ENCODE data around the gene ZNF407. TPM values are rescaled to one million over a fixed set of nuclear protein-coding genes. Genes with fewer than 3 reads are reported as not detected.
A peak's percentile ranks its signal among the peaks of the same experiment; 100 is the strongest.

The ZNF407 gene
- total and polyA plus RNA-seq, 2 of the 13 experiments (the other 11 are each of a cell fraction or from before 2014, with no cell fraction given), result 2.3 to 8.7 TPM

- TF ChIP-seq RAD51 (IDR thresholded peaks at IDR 0.05; ENCODE audit: borderline replicate concordance) (no peak), ZNF773 (CRISPR knock-in tag; IDR thresholded peaks at IDR 0.05; ENCODE audit: borderline replicate concordance) (no peak), ZNF772 (CRISPR knock-in tag; IDR thresholded peaks at IDR 0.05) (no peak), ZNF275 (CRISPR knock-in tag; IDR thresholded peaks at IDR 0.05; ENCODE audit: borderline replicate concordance) (no peak), SMARCC2 (IDR thresholded peaks at IDR 0.05) (no peak), AHDC1 (CRISPR knock-in tag; IDR thresholded peaks at IDR 0.05; ENCODE audit: borderline replicate concordance) (no peak), ZNF362 (CRISPR knock-in tag; IDR thresholded peaks at IDR 0.05; ENCODE audit: borderline replicate concordance) (peak; percentile 33; the same call in 1 of the 2 replicates), ZNF691 (CRISPR knock-in tag; IDR thresholded peaks at IDR 0.05; ENCODE audit: borderline replicate concordance, low read depth) (no peak), ZMAT3 (CRISPR knock-in tag; conservative IDR thresholded peaks at IDR 0.05) (0 out of 2 replicates have a peak, but pooled peaks have one; percentile 45), CENPX (CRISPR knock-in tag; IDR thresholded peaks at IDR 0.05) (no peak), BATF2 (CRISPR knock-in tag; IDR thresholded peaks at IDR 0.05) (no peak), RBFOX2 (IDR thresholded peaks at IDR 0.05; ENCODE audit: low read depth, low read length) (0 out of 2 replicates have a peak, but pooled peaks have one; percentile 23), NR2F1 (CRISPR knock-in tag; IDR thresholded peaks at IDR 0.05) (no peak), RXRA (CRISPR knock-in tag; IDR thresholded peaks at IDR 0.05) (no peak), NPAS2 (CRISPR knock-in tag; IDR thresholded peaks at IDR 0.05; ENCODE audit: borderline replicate concordance) (no peak), AHR (CRISPR knock-in tag; IDR thresholded peaks at IDR 0.05) (no peak), TAF15 (IDR thresholded peaks at IDR 0.05; ENCODE audit: low read depth, low read length, poor library complexity, severe bottlenecking) (no peak), GZF1 (CRISPR knock-in tag; IDR thresholded peaks at IDR 0.05) (no peak), ZNF766 (CRISPR knock-in tag; IDR thresholded peaks at IDR 0.05; ENCODE audit: borderline replicate concordance) (no peak), MXD1 (CRISPR knock-in tag; IDR thresholded peaks at IDR 0.05) (no peak), KLF6 (CRISPR knock-in tag; IDR thresholded peaks at IDR 0.05) (no peak)
Observed at GRCh38 chr18:74733598-74733997, 135.9 kb downstream of the ZNF407 start (continued).
